Measurements from ENCODE around the gene OSBPL5.

OSBPL5 gene

GRCh38 chr11:3153291-3153861 is 11.7 kb downstream of the OSBPL5 start:
- Histone ChIP-seq H2AK5ac (ENCODE audit: low read length, severe bottlenecking) (no peak overlapping the region), H3K9me3 (ENCODE audit: control insufficient read depth, low read length) (no peaks in the 10 kb centered on the region), H3K79me1 (replicated peaks; ENCODE audit: low read length, poor library complexity, severe bottlenecking) (peaks cover 59% of the 10 kb centered on the region), H2BK120ac (ENCODE audit: low read depth, low read length) (no peak overlapping the region), H3K27me3 (ENCODE audit: control insufficient read depth in 1 of 2, insufficient read depth in 1 of 2, low read length in 2 of 2) (no peaks in the 10 kb centered on the region), H3K27ac (ENCODE audit: low read length, poor library complexity, severe bottlenecking) (peak overlapping the region; percentile 56), H2BK12ac (ENCODE audit: low read length in 2 of 2) (no peak overlapping the region), H3K4me3 (ENCODE audit: insufficient read depth in 1 of 2, low read depth in 1 of 2, low read length in 2 of 2) (peak overlapping the region in 1 of 2 experiments; percentile 1), H3K4me2 (ENCODE audit: low read length, poor library complexity, severe bottlenecking) (peak overlapping the region; percentile 35), H2AFZ (ENCODE audit: low read depth, low read length) (no peak overlapping the region), H2BK15ac (ENCODE audit: low read depth, poor library complexity, severe bottlenecking) (no peak overlapping the region), H3K23ac (ENCODE audit: low read length in 2 of 2) (no peak overlapping the region), H4K91ac (ENCODE audit: low read length) (no peak overlapping the region), H3K18ac (ENCODE audit: low read depth in 1 of 2, low read length in 2 of 2) (peak overlapping the region in 1 of 2 experiments; percentile 42), H4K8ac (ENCODE audit: low read length) (no peak overlapping the region), H3K14ac (ENCODE audit: low read length in 2 of 2) (no peak overlapping the region), H3K36me3 (ENCODE audit: control insufficient read depth in 1 of 2, insufficient read depth in 2 of 2, low read depth in 1 of 2, low read length in 2 of 2) (peaks cover 8 to 35% of the 10 kb centered on the region in 2 experiments), H3K4ac (ENCODE audit: low read depth in 1 of 2, low read length in 2 of 2) (no peak overlapping the region), H2BK5ac (ENCODE audit: low read depth, low read length, poor library complexity, severe bottlenecking) (no peak overlapping the region), H3K4me1 (ENCODE audit: control insufficient read depth, insufficient read depth, low read depth, low read length) (peaks cover 66% of the 10 kb centered on the region), H3K9ac (ENCODE audit: low read length) (peak overlapping the region; percentile 30)
- WGBS, result 63% methylated on average over 14 of the region's 14 CpGs
- DNase-seq, result peak; percentile 97

GRCh38 chr11:3152471-3153110 is 12.5 kb downstream of the OSBPL5 start:
- peak overlapping the region; percentile 30 for H3K9ac ChIP-seq (ENCODE audit: low read length)
- H3K36me3 ChIP-seq (ENCODE audit: control insufficient read depth in 1 of 2, insufficient read depth in 2 of 2, low read depth in 1 of 2, low read length in 2 of 2), result peaks cover 8 to 27% of the 10 kb centered on the region in 2 experiments
- peak overlapping the region; percentile 17 for H2AK5ac ChIP-seq (ENCODE audit: low read length, severe bottlenecking)
- H2BK12ac ChIP-seq (ENCODE audit: low read length in 2 of 2), result peak overlapping the region in 1 of 2 experiments; percentile 40
- H4K91ac ChIP-seq (ENCODE audit: low read length), result no peak overlapping the region
- no peak overlapping the region for H3K4ac ChIP-seq (ENCODE audit: low read depth in 1 of 2, low read length in 2 of 2)
- no peak overlapping the region for H2BK120ac ChIP-seq (ENCODE audit: low read depth, low read length)
- no peaks in the 10 kb centered on the region for H3K27me3 ChIP-seq (ENCODE audit: control insufficient read depth in 1 of 2, insufficient read depth in 1 of 2, low read length in 2 of 2)
- H3K4me3 ChIP-seq (ENCODE audit: insufficient read depth in 1 of 2, low read depth in 1 of 2, low read length in 2 of 2), result peak overlapping the region in 1 of 2 experiments; percentile 1
- no peak overlapping the region for H4K8ac ChIP-seq (ENCODE audit: low read length)
- peaks cover 66% of the 10 kb centered on the region for H3K4me1 ChIP-seq (ENCODE audit: control insufficient read depth, insufficient read depth, low read depth, low read length)
- no peak overlapping the region for H3K14ac ChIP-seq (ENCODE audit: low read length in 2 of 2)
- WGBS, result 96% methylated on average over 29 of the region's 29 CpGs
- H3K27ac ChIP-seq (ENCODE audit: low read length, poor library complexity, severe bottlenecking), result peak overlapping the region; percentile 8
- H3K4me2 ChIP-seq (ENCODE audit: low read length, poor library complexity, severe bottlenecking), result no peak overlapping the region
- H3K18ac ChIP-seq (ENCODE audit: low read depth in 1 of 2, low read length in 2 of 2), result peak overlapping the region in 1 of 2 experiments; percentile 13
- peaks cover 59% of the 10 kb centered on the region for H3K79me1 ChIP-seq (replicated peaks; ENCODE audit: low read length, poor library complexity, severe bottlenecking)
- DNase-seq, result no peak
- no peak overlapping the region for H2AFZ ChIP-seq (ENCODE audit: low read depth, low read length)
- H2BK5ac ChIP-seq (ENCODE audit: low read depth, low read length, poor library complexity, severe bottlenecking), result no peak overlapping the region
- no peak overlapping the region for H2BK15ac ChIP-seq (ENCODE audit: low read depth, poor library complexity, severe bottlenecking)
- H3K9me3 ChIP-seq (ENCODE audit: control insufficient read depth, low read length), result no peaks in the 10 kb centered on the region
- no peak overlapping the region for H3K23ac ChIP-seq (ENCODE audit: low read length in 2 of 2)

GRCh38 chr11:3150726-3151125 is 14.4 kb downstream of the OSBPL5 start:
- Histone ChIP-seq H3K79me1 (replicated peaks; ENCODE audit: low read length, poor library complexity, severe bottlenecking) (peaks cover 56% of the 10 kb centered on the region), H3K9ac (ENCODE audit: low read length) (no peak overlapping the region), H3K18ac (ENCODE audit: low read depth in 1 of 2, low read length in 2 of 2) (no peak overlapping the region), H2AK5ac (ENCODE audit: low read length, severe bottlenecking) (peak overlapping the region; percentile 28), H2AFZ (ENCODE audit: low read depth, low read length) (no peak overlapping the region), H3K4me1 (ENCODE audit: control insufficient read depth, insufficient read depth, low read depth, low read length) (peaks cover 66% of the 10 kb centered on the region), H2BK5ac (ENCODE audit: low read depth, low read length, poor library complexity, severe bottlenecking) (no peak overlapping the region), H3K27me3 (ENCODE audit: control insufficient read depth in 1 of 2, insufficient read depth in 1 of 2, low read length in 2 of 2) (no peaks in the 10 kb centered on the region), H3K23ac (ENCODE audit: low read length in 2 of 2) (no peak overlapping the region), H2BK12ac (ENCODE audit: low read length in 2 of 2) (peak overlapping the region in 1 of 2 experiments; percentile 8), H3K4me3 (ENCODE audit: insufficient read depth in 1 of 2, low read depth in 1 of 2, low read length in 2 of 2) (no peak overlapping the region), H3K14ac (ENCODE audit: low read length in 2 of 2) (no peak overlapping the region), H3K9me3 (ENCODE audit: control insufficient read depth, low read length) (no peaks in the 10 kb centered on the region), H4K91ac (ENCODE audit: low read length) (no peak overlapping the region), H3K4ac (ENCODE audit: low read depth in 1 of 2, low read length in 2 of 2) (no peak overlapping the region), H4K8ac (ENCODE audit: low read length) (no peak overlapping the region), H2BK120ac (ENCODE audit: low read depth, low read length) (no peak overlapping the region), H2BK15ac (ENCODE audit: low read depth, poor library complexity, severe bottlenecking) (peak overlapping the region; percentile 50), H3K4me2 (ENCODE audit: low read length, poor library complexity, severe bottlenecking) (no peak overlapping the region), H3K36me3 (ENCODE audit: control insufficient read depth in 1 of 2, insufficient read depth in 2 of 2, low read depth in 1 of 2, low read length in 2 of 2) (peaks cover 8 to 31% of the 10 kb centered on the region in 2 experiments), H3K27ac (ENCODE audit: low read length, poor library complexity, severe bottlenecking) (no peak overlapping the region)
- WGBS, result 93% methylated on average over 14 of the region's 14 CpGs
- DNase-seq, result no peak

GRCh38 chr11:3149852-3150188 is 15.3 kb downstream of the OSBPL5 start:
- H3K23ac ChIP-seq (ENCODE audit: low read length in 2 of 2), result no peak overlapping the region
- no peaks in the 10 kb centered on the region for H3K9me3 ChIP-seq (ENCODE audit: control insufficient read depth, low read length)
- no peak overlapping the region for H3K4me3 ChIP-seq (ENCODE audit: insufficient read depth in 1 of 2, low read depth in 1 of 2, low read length in 2 of 2)
- H3K79me1 ChIP-seq (replicated peaks; ENCODE audit: low read length, poor library complexity, severe bottlenecking), result peaks cover 62% of the 10 kb centered on the region
- H4K8ac ChIP-seq (ENCODE audit: low read length), result no peak overlapping the region
- H2BK12ac ChIP-seq (ENCODE audit: low read length in 2 of 2), result no peak overlapping the region
- H3K4me1 ChIP-seq (ENCODE audit: control insufficient read depth, insufficient read depth, low read depth, low read length), result peaks cover 66% of the 10 kb centered on the region
- peak overlapping the region in 1 of 2 experiments; percentile 31 for H3K18ac ChIP-seq (ENCODE audit: low read depth in 1 of 2, low read length in 2 of 2)
- WGBS, result 93% methylated on average over 4 of the region's 4 CpGs
- no peak overlapping the region for H3K9ac ChIP-seq (ENCODE audit: low read length)
- no peak overlapping the region for H2BK5ac ChIP-seq (ENCODE audit: low read depth, low read length, poor library complexity, severe bottlenecking)
- peak overlapping the region in 1 of 2 experiments; percentile 5 for H3K14ac ChIP-seq (ENCODE audit: low read length in 2 of 2)
- H2AFZ ChIP-seq (ENCODE audit: low read depth, low read length), result no peak overlapping the region
- no peak overlapping the region for H3K27ac ChIP-seq (ENCODE audit: low read length, poor library complexity, severe bottlenecking)
- peaks cover 8 to 40% of the 10 kb centered on the region in 2 experiments for H3K36me3 ChIP-seq (ENCODE audit: control insufficient read depth in 1 of 2, insufficient read depth in 2 of 2, low read depth in 1 of 2, low read length in 2 of 2)
- no peak overlapping the region for H2AK5ac ChIP-seq (ENCODE audit: low read length, severe bottlenecking)
- no peak overlapping the region for H2BK15ac ChIP-seq (ENCODE audit: low read depth, poor library complexity, severe bottlenecking)
- no peak overlapping the region for H2BK120ac ChIP-seq (ENCODE audit: low read depth, low read length)
- no peak for DNase-seq
- H3K27me3 ChIP-seq (ENCODE audit: control insufficient read depth in 1 of 2, insufficient read depth in 1 of 2, low read length in 2 of 2), result no peaks in the 10 kb centered on the region
- H3K4me2 ChIP-seq (ENCODE audit: low read length, poor library complexity, severe bottlenecking), result no peak overlapping the region
- no peak overlapping the region for H4K91ac ChIP-seq (ENCODE audit: low read length)
- H3K4ac ChIP-seq (ENCODE audit: low read depth in 1 of 2, low read length in 2 of 2), result no peak overlapping the region

All from mesenchymal stem cell (in vitro differentiated cells and primary cell).